GM11168 (cell line): ENCODE data around the gene TMEM121B.
"Not testable (repeated sequence)": the region's sequence is repeated elsewhere in the genome, so short reads cannot be mapped to it uniquely, and the experiment has no call there.

Source experiments
- in situ Hi-C: fragments of 300-500 bp; cut with MboI; formaldehyde crosslinking; loops from one replicate; pipeline ENCODE4 v1.12.0; 2022; ENCODE audit warnings: low sequenced_read_pairs; ENCODE audit not compliant: unreplicated experiment

The TMEM121B gene

GRCh38 chr22:17121233-17122195 is at the start of gene TMEM121B:
TMEM121B (minus strand) TSS chr22:17121360; CDS start chr22:17121127, 233 bp downstream.
- in situ Hi-C loops: no loop called here

- in situ Hi-C loops: no loop called here
Observed at GRCh38 chr22:17167486-17167885, 46.3 kb upstream of the TMEM121B start.

- in situ Hi-C loops: no loop called here
Observed at GRCh38 chr22:17164392-17165024, 43.3 kb upstream of the TMEM121B start.

GRCh38 chr22:17162731-17163130 is 41.6 kb upstream of the TMEM121B start:
- in situ Hi-C loops: no loop called here

- in situ Hi-C loops: no loop called here
Observed at GRCh38 chr22:17161991-17162390, 40.8 kb upstream of the TMEM121B start.

GRCh38 chr22:17159504-17159951 is 38.4 kb upstream of the TMEM121B start:
- in situ Hi-C loops: no loop called here

- in situ Hi-C loops: no loop called here
Observed at GRCh38 chr22:17158568-17159503, 37.7 kb upstream of the TMEM121B start, which contains the start of gene HDHD5. HDHD5 (minus strand) TSS chr22:17159277; CDS start chr22:17159251, 26 bp downstream.

GRCh38 chr22:17158176-17158567 is 37.0 kb upstream of the TMEM121B start:
- in situ Hi-C loops: no loop called here

- in situ Hi-C loops: no loop called here
Observed at GRCh38 chr22:17157714-17158113, 36.6 kb upstream of the TMEM121B start.

- in situ Hi-C loops: no loop called here
Observed at GRCh38 chr22:17155941-17156340, 34.8 kb upstream of the TMEM121B start.

- in situ Hi-C loops: no loop called here
Observed at GRCh38 chr22:17152971-17153370, 31.8 kb upstream of the TMEM121B start.

GRCh38 chr22:17152340-17152739 is 31.2 kb upstream of the TMEM121B start:
- in situ Hi-C loops: no loop called here

- in situ Hi-C loops: no loop called here
Observed at GRCh38 chr22:17149076-17149815, 28.1 kb upstream of the TMEM121B start.

GRCh38 chr22:17147458-17147857 is 26.3 kb upstream of the TMEM121B start:
- in situ Hi-C loops: not testable (repeated sequence)

- in situ Hi-C loops: no loop called here
Observed at GRCh38 chr22:17145021-17145680, 24.0 kb upstream of the TMEM121B start.

GRCh38 chr22:17143826-17144225 is 22.7 kb upstream of the TMEM121B start:
- in situ Hi-C loops: no loop called here

GRCh38 chr22:17143101-17143500 is 21.9 kb upstream of the TMEM121B start:
- in situ Hi-C loops: no loop called here

- in situ Hi-C loops: no loop called here
Observed at GRCh38 chr22:17140826-17141766, 19.9 kb upstream of the TMEM121B start.
